OCI-LY7 (cell line): ENCODE measurements around the gene HLA-DPA1.

Experiments
- EZH2phosphoT487 ChIP-seq: fragments of 200-600 bp; sonication (generic); IDR thresholded peaks from 2 replicates; pipeline ENCODE4 v1.6.1; 2018; ENCODE audit warnings: low read depth, borderline replicate concordance, mild to moderate bottlenecking, mixed run types, antibody characterized with exemption, low read length, moderate library complexity, mixed read lengths
- TF ChIP-seq, protein P1 (sequence below): fragments of 200-600 bp; sonication (generic); conservative IDR thresholded peaks from 2 replicates; pipeline ENCODE4 v1.5.1; 2014; ENCODE audit warnings: mild to moderate bottlenecking, antibody characterized with exemption, low read length, moderate library complexity, mixed read lengths

DNA sequence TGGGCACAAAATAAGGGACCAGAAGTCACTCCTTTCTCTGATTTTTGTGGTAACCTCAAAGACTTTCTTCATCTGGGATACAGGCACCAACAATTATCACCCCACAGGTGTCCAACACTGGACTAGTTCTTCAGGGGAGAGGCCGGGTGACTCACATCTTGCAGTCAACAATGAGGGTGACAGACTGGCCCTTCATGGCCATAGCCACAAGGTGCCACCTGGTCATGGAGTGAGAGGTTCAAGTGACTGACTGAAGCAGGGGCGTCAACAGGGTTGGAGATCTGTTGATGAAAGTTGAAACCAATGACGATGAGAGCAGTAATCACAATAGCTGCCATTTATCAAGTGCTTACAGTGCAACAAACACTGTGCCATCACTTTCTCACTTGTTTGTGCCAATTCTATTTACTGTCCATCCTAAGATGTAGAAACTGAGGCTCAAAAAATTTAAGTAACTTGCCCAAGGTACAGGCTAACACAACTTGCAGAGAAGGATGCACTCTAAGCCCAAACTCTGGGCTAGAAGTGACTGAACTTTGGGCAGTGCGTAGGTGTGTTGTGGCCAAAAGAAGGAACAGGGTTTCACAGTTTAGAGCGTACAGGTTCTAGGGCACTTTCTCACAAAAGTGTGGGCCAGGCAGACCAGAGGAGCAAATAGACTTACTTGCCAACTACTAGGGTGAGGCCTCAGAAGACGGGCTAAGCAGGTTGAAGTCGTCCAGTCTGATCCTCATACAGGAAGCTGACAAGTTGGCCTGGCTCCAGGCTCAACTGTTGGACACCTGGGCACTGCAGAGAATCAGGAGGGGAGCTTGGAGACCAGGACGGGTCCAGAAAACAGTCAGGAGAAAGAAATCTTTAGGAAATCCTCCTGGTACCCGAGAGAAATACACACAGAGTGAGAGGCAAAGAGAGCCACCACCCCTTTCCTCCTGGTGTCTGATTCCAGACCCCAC, 32.7 kb upstream of the HLA-DPA1 start:
- TF ChIP-seq, protein P1, sequence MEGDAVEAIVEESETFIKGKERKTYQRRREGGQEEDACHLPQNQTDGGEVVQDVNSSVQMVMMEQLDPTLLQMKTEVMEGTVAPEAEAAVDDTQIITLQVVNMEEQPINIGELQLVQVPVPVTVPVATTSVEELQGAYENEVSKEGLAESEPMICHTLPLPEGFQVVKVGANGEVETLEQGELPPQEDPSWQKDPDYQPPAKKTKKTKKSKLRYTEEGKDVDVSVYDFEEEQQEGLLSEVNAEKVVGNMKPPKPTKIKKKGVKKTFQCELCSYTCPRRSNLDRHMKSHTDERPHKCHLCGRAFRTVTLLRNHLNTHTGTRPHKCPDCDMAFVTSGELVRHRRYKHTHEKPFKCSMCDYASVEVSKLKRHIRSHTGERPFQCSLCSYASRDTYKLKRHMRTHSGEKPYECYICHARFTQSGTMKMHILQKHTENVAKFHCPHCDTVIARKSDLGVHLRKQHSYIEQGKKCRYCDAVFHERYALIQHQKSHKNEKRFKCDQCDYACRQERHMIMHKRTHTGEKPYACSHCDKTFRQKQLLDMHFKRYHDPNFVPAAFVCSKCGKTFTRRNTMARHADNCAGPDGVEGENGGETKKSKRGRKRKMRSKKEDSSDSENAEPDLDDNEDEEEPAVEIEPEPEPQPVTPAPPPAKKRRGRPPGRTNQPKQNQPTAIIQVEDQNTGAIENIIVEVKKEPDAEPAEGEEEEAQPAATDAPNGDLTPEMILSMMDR = no peak
- TF ChIP-seq EZH2phosphoT487 = no peak
